Activated T-cell treated with anti-CD3 and anti-CD28 coated beads, Interleukin-2, amount 50 U/mL, for 1 hour (primary cell): ENCODE data around the gene TRIM29.
"Not testable (repeated sequence)": the region's sequence is repeated elsewhere in the genome, so short reads cannot be mapped to it uniquely, and the experiment has no call there.

Experiments used
- DNase-seq: peaks from one replicate; pipeline ENCODE4 v3.0.0-alpha.2; 2020

Gene TRIM29, protein sequence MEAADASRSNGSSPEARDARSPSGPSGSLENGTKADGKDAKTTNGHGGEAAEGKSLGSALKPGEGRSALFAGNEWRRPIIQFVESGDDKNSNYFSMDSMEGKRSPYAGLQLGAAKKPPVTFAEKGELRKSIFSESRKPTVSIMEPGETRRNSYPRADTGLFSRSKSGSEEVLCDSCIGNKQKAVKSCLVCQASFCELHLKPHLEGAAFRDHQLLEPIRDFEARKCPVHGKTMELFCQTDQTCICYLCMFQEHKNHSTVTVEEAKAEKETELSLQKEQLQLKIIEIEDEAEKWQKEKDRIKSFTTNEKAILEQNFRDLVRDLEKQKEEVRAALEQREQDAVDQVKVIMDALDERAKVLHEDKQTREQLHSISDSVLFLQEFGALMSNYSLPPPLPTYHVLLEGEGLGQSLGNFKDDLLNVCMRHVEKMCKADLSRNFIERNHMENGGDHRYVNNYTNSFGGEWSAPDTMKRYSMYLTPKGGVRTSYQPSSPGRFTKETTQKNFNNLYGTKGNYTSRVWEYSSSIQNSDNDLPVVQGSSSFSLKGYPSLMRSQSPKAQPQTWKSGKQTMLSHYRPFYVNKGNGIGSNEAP

DNA sequence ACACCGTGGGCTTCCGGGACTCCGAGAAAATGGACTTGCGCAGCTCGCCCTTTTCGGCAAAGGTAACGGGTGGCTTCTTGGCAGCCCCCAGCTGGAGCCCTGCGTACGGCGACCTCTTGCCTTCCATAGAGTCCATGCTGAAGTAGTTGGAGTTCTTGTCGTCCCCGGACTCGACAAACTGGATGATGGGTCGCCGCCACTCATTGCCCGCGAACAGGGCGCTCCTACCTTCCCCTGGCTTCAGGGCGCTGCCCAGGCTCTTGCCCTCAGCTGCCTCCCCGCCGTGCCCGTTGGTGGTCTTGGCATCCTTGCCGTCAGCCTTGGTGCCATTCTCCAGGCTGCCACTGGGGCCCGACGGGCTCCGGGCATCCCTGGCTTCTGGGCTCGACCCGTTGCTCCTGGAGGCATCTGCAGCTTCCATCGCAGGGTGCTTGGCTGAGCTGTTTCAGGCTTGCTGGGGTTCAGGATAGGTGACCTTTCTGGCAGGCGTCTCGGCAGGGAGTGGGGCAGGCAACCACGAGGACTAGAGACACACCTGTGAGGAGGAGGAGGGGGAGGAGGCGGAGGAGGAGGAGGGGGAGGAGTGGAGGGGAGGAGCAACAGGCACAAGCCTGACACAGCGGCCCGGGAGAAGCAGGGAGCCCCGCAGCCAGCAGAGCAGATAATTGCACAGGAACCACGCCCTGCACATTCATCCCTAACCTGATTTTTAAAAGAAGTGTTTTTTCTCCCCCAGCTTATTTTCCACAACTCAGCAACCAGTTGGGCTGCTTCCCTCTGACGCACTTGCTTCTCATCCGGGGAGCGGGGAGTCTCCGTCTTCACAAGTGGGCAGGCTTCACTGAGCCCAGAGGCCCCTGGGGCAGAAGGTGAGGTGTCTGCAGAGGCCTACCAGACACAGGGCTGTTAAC lies at the start of gene TRIM29:
Gene TRIM29 (minus strand): TSS at position 503 of the 911 bp plus-strand sequence. CDS start 82 bp downstream, at position 421.
- DNase-seq, result no peak

DNA sequence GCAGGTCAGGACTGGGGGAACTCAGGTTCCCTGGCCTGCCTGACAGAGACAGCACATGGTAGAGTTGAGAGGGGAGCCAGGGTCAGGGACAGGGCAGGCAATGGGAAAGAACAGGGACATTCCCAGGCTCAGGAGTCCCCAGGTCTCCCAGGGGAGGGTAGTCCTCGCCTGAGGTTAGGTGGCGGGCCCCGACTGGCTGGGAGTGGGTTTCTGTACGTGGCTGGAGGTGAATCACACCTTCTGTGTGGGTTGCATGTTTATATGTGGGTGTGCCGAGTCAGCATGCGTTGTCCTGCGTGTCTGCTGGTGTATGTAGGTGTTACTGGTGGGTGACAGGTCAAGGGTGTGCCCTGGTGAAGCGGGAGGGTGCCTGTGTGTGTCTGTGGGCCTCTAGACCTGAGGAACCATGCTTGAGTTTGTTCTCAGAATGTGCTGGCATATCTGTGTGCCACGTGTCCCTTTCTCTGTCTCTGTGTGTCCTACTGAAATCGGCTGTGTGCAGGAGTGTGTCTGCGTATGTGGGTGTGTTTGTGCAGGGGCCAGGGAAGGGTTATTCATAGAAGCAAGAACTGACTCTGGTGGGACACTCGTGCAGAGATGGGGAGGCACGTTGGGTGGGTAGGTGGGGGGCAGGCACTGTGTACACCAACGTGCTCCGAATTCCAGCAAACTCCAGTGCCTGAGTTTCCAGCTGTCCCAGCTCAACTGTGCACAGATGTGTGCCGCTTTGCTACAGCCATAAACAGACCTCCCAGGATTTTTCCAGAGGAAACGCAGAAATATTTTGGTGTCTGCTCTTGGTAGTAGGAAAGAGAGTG lies 49.1 kb upstream of the TRIM29 start:
- no peak for DNase-seq

DNA sequence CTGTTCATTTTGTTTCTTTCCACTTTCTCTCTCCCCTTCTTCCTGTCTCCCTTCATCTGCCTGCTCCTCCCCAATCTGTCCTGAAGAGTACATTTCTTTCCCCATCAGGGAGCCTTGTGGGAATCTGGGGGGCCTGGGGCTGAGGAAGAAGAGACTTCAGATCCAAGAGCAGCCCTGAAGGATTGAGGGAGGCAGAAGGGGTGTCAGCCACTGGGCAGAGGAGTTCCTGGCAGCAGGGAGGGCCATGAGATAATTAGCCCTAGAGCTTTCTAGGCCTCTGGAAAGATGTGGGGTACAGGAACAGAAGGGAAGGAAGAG lies 48.5 kb upstream of the TRIM29 start:
- DNase-seq, result peak; percentile 2

DNA sequence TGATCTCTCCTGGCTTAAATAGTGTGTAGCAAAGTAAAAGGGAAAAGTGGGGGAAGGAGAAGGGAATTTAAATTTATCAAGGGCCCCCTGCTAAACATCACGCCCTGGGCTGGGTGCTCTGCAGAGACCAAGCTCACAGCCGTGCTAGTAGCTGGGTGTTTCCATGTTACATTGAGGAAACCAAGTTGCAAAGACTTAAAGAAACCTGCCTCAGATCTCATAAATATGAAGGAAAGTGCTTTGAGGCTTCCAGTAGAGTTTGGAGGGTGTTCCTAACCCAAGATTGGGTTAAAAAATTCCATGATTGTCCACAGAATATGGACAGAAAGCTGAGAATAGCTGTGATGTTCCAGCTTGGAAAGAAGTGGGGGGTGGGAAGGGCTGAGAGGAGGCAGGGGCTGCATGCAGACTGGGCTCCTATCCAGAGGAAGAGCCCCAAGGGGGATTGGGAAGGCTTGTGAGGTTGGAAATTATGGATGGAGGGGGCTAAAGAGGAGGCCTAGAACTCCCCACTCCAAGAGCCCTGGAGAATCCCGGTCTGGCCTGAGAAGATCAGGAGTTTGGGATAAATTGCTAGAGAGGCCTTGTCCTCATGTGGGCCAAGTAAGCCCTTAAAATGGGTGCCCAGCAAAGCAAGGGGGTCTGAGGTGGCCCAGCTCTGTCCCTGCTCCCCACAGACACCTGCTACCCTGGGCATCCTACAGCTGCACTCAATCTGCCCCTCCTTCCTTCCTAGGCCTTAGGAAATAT lies 48.0 kb upstream of the TRIM29 start:
- no peak for DNase-seq

DNA sequence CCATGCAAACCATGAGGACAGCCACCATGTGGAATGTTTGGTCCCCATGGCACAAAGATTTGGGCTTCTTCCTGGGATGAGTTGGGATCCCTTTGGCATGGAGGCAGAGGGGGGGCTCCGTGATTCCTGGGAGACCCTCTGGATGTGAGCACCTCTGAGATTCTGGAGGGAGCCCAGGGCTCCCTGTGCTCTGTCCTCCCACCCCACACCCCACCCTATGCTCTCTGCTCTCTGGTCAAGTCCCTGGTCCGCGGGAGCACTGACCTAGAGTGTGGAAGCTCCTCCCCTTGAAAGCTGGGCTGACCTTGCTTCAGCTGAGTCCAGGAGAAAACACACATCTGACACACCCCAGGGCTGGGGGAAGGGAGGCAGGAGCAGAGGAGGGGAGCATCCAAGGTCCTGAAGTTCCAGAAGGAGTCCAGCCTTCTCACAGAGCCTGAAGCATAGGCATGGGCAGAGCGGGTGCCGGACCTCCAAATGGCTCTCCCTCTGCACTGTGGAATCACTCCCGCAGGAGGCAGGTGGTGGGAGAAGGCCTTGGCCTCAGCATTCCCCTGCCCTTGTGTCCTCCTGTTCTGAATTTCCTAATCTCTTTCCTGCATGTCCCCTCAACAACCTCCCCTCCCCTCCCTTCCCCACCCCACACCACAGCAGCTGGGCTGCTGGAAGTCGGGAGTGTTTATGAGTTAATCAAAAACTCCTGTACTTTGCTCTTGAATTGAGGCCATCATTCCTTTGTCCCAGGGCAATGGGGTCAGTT lies 47.2 kb upstream of the TRIM29 start:
- no peak for DNase-seq

DNA sequence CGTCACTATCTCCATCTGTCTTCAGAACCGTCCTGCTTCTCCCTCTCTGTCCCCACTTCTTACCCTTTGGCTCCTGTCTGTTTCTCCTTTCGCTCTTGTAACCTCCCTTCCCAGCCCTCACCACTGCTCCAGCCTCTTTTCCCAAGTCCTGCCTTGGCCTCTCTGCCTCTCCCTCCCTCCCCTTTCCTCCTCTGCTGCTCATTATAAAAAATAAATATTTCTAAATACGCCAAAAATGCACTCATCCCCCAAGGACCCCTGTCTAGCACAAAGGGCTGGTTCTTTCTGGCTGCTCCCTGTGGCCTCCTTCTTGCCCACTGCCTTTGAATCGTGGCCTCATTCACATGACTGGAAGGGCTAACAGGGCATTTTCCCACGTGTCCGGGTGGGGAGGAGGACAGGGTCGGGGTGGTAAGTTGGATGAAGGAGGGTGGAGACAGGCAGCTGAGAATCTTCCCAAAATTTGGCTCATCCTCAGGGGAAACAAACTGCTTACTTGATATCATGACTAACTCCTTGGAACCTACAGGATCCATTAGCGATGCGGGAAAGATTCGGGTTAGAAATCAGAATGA lies 46.5 kb upstream of the TRIM29 start:
- no peak for DNase-seq

DNA sequence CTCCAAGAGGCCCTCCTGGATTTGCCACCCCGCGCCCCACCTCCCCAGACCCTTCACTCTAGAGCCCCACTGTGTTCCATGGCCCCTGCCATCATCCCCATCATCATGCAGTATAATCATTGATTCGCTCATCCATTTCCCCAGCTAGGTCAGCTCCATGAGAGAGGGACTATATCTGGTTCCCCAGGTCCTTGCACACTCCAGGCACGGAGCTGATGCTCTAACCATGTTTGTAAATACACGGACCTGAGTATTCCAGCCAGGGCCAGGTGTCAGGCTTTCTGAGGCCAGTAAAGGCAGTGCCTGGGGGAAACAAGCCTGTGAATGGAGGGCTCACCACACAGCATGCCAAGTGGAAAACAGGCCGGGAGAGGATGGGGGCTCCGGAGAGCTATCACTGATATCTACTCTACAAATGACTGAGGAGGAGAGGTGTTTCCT lies 45.8 kb upstream of the TRIM29 start:
- peak; percentile 8 for DNase-seq

DNA sequence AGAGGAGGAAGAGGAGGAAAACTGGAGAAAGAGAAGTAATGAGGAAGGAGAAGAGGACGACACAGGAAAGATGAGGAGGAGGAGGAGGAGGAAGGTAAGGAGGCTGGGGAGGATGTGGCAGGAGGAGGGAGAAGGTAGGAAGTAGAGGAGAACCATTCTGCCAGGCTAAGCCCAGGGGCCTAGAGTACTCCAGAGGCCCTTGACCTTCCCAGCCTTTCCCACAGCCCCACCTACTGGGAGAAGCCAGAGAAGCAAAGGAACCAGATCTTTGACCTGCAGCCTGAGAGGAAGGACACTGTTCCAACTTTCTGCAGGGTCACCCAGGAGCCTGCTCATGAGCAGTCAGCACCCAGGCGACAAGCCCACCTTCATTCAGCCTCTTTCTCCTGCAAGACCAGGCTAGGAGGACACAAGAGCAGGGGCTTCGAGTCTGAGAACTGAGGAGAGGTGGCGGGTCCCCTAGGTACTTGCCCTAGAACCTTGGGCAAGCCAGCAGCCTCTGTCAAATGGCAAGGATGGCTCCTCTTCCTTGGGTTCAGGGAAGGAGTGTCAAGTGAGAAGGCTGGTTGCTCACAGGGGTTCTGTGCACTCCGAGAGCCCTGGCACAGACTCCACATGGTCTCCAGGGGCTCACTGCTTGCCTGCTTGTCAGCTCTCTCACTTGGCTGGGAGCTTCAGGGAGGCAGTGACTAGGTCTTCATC lies 45.0 kb upstream of the TRIM29 start:
- no peak for DNase-seq

DNA sequence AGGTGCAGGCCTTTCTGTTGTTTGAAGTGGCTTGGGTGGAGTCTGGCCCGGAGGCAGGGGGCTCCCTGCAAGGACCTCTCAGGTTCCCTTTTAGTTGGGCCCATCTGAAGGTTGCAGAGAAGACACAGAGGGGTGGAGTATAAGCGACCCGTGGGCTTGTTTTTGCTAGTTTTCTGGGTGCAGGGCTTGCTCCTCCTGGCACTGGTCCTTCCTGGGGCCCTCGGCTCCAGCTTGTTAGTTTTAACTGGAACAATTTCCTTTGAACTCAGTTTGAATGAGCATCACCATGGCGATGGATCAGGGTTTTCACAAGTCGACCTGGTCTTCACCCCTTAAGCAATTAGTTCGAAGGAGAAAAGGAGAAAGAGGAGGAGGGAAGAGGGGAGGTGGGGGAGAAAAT lies 44.5 kb upstream of the TRIM29 start:
- DNase-seq, result no peak

DNA sequence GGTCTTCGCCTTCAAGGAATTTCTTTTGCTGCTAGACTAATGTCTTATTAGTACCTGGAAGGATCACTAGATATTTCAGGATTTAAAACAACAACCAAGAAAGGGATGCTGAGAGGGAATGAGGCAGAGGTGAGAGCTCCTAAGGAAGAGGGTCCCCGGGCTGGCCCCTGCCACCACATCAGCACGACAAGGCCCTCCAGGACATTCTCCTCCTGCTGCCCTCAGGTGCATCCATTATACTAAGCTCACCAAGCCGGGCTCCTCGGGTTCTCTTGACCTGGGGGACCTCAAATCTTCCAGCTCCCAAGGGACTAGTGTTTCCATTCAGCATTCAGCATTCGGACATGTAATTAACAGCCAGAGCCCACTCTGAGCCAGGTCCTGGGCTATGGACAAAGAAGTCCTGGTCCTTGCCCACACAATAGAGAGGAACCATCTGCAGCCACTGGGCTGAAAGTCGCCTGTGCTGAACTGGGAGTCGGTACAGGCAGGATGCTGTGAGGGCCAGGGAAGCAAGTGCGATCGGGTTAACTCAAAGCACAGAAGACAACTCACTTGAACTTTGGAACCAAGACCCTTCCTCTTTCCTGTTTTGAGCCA lies 43.6 kb upstream of the TRIM29 start:
- DNase-seq, result no peak

DNA sequence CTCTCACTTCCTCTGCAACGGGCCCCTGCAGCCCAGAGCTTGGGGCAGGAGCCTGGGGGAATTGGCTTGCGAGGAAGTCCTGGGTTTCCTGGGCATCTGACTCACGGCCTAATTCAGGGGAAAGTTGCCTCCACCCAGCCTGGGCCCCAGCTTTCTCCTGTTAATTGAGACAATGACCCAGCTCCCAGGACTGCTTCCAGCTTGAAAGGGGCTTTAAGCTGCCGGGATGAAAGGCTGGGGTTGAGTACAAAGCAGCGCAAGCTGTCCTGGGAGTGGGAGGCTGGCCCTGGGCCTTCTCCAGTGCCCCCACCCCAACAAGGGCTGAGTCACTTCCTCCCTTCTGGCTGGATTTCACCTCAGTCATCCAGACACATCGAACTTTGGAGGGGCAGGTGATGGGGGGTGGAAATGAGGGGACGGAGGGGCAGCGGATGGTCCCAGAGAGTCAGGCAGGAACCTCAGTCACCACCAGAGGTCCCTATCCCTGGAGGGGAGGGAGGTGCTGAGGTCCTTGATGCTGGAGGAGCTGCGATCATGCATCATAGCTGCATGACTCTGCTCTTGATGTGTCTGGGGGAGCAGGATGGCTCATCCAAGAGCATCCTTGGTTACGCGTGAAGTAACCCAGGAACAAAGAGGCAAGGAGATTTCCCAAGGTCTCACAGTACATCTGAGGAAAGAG lies 42.8 kb upstream of the TRIM29 start:
- DNase-seq, result peak; percentile 7

DNA sequence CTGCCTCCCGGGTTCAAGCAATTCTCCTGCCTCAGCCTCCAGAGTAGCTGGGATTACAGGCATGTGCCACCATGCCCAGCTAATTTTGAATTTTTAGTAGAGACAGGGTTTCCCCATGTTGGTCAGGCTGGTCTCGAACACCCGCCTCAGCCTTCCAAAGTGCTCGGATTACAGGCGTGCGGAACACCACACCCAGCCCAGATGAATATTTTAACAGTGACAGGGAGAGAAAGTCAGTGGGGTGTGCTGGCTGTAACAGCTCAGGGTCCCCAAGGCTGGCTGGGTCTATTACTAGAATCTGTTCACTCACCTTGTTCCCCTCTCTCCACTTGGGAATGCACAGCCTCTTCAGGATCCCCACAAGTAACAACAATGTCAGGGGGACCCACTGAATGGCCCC lies 42.1 kb upstream of the TRIM29 start:
- DNase-seq, result not testable (repeated sequence)

DNA sequence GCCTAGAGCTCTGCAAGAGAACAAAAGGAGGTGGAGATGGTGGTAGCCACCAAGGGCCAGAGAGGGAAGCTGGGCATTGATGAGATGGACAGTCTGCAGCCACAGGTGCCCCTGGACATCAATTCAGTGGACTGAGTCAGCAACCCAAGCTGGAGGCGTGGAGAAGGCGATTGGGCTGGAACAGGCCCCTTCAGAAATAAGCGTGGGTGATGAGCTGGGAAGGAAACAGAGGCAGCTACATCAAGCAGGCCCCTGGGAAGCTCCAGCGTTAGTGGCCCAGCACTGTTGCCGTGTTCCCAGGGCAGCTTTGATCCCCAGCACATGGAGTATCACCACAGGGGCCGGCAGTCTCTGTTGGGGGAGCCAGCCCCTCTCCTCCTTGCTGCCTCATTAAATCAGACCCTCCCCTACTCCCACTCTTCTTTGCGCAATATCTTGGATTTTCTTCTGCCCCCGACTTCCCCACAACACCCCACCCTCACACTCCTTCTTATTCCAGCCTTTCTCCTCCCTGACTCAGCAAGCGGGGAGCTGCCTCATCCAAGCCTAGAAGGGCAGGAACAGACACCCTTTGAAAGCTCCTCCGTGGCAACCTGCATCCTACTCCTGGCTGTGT lies 41.3 kb upstream of the TRIM29 start:
- DNase-seq, result peak; percentile 7

DNA sequence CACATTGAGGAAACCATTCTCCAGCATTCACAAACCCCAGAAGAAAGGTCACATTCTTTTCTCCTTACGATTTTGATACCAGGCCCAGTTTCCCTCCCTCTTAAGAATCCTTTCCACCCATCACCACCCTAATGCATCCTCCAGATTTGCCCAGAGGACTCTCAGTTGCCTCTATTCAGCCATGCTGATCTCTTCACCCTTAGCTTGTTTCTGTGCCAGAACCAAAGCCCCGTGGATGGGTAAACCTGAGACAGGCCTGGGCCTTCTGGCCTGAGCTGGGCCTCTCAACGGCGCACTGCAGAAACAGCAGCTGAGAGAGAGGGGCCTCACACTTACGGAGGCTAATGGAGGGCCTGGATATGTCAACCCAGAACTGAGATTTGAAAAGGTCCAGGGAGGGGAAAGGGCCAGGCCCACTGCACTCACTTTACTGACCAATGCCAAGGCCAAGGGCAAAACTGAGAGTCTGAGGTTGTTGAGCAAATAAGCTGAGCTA lies 40.7 kb upstream of the TRIM29 start:
- DNase-seq, result peak; percentile 8

DNA sequence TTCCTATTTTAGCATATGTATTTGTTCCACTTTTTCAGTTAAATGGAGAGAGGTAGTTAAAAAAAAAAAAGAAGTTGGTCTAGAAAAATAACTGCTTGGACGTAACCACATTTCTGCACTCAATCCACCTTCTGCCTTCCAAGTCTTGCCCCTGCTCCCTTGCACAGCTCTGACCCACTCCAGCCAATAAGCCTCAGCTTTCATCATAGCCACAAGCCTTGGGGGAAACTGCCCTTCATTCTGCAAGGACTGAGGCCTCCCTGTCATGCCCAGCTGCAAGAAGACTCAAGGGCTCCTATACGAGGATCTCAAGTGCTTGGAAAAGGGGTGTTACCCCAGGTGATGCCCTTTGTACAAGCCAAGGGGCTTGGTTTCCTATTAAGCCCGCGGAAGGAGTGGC lies 37.0 kb upstream of the TRIM29 start:
- DNase-seq, result no peak

DNA sequence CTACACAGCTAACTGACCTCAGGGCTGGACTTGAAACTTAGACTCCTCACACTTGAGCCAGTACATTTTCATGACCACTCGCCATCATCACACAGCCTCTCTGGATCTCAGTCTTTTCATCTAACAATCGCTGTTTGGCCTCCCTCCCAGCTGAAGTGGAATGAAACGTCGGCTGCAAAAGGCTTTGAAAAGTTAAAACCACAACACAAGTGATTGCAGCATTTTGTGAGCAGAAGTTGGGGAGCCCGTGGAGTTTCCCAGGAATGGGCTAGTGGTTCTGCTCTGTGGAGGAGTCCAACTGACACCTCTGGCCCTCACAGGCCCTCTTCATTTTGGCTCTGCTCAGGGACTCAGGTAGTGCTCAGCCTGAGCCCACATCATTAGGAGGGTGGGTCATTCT lies 35.9 kb upstream of the TRIM29 start:
- peak; percentile 6 for DNase-seq

DNA sequence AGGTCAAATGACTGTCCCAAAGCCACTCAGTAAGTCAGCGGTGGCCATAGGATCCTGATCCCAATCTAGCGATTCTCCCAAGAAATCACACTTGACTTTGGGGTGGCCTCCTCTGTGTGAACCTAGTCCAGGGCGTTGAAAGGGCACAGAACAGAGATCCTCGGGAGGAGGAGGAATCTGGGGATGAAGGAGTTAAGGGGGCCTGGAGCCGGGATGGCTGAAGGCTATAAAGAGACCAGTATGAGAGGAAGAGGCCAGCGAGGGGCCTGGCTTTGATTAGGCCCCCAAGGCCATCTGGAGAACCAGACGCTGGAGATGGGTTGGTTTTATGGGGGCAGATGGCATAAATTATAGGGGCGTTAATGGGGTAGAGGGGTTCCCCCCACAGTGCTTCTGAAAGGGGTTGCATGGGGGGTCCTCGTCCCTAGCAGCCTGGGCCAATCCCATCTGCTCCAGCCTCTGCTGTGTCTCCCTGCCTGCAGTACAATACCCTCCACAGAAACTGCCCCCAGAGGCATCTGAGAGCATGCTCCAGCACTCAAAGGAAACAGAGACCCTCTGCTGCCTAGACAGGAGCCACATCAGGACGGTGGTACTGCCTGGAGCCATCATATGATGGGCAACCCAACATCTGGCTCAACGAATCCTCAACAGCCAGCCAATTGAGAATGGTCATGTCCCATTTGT lies 35.2 kb upstream of the TRIM29 start:
- peak; percentile 5 for DNase-seq
